IPS-20b (cell line): ENCODE measurements around the gene MSL3.
A peak's percentile ranks its signal among the peaks of the same experiment; 100 is the strongest.

ENCODE experiments used
- H3K27ac ChIP-seq: one replicate; pipeline ENCODE4 v1.5.1; 2013; ENCODE audit warnings: low read length
- H3K27me3 ChIP-seq: 2 replicates; pipeline ENCODE4 v1.6.1; 2013; ENCODE audit warnings: mild to moderate bottlenecking, low read length, inconsistent platforms; ENCODE audit not compliant: insufficient read depth
- H3K36me3 ChIP-seq: 2 replicates; pipeline ENCODE4 v1.6.1; 2013; ENCODE audit warnings: low read depth, mild to moderate bottlenecking, inconsistent platforms, low read length, moderate library complexity; ENCODE audit not compliant: insufficient read depth
- H3K4me1 ChIP-seq: 2 replicates; pipeline ENCODE4 v1.6.1; 2013; ENCODE audit warnings: mild to moderate bottlenecking, control low read depth, inconsistent platforms, low read length, moderate library complexity; ENCODE audit not compliant: insufficient read depth
- H3K4me3 ChIP-seq: 2 replicates; pipeline ENCODE4 v1.5.1; 2013; ENCODE audit warnings: mild to moderate bottlenecking, low read length, inconsistent platforms
- H3K9ac ChIP-seq: 2 replicates; pipeline ENCODE4 v1.6.1; 2013; ENCODE audit warnings: low read depth, mild to moderate bottlenecking, inconsistent platforms, low read length, moderate library complexity
- H3K9me3 ChIP-seq: 2 replicates; pipeline ENCODE4 v1.6.1; 2013; ENCODE audit warnings: mild to moderate bottlenecking, low read depth, low read length, inconsistent platforms; ENCODE audit not compliant: insufficient read depth

Gene MSL3

DNA sequence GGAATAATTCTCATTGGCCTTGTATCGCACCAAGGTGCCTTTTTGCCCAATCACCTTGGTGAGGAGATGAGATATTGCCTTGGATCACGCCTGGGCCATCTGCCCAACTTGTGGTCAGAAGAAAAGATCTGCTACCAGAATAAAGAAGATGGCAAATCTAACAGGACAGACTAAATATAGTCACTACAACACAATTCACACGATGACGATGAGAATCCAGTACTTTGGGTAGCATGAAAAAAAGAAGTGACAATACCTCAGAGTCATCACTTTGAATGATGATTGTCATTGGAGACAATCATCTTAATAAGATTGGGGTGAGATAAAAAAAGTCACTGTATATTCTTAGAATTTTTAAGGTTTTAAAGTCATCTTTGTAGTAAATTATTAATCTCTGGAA, 7.3 kb upstream of the MSL3 start:
- Histone ChIP-seq H3K9ac (no peak overlapping the region), H3K27me3 (no peaks in the 10 kb centered on the region), H3K4me1 (no peaks in the 10 kb centered on the region), H3K27ac (no peak overlapping the region), H3K4me3 (no peak overlapping the region), H3K36me3 (no peaks in the 10 kb centered on the region), H3K9me3 (no peaks in the 10 kb centered on the region)

GRCh38 chrX:11751261-11751660, 6.8 kb upstream of the MSL3 start:
- Histone ChIP-seq H3K9me3 (no peaks in the 10 kb centered on the region), H3K36me3 (no peaks in the 10 kb centered on the region), H3K27ac (no peak overlapping the region), H3K9ac (no peak overlapping the region), H3K4me1 (no peaks in the 10 kb centered on the region), H3K27me3 (peaks cover 3% of the 10 kb centered on the region; the same call in 1 of the 2 replicates), H3K4me3 (no peak overlapping the region)

- peaks cover 14% of the 10 kb centered on the region for H3K27me3 ChIP-seq
- no peaks in the 10 kb centered on the region for H3K36me3 ChIP-seq
- no peaks in the 10 kb centered on the region for H3K4me1 ChIP-seq
Observed at GRCh38 chrX:11753668-11754067, 4.4 kb upstream of the MSL3 start.

DNA sequence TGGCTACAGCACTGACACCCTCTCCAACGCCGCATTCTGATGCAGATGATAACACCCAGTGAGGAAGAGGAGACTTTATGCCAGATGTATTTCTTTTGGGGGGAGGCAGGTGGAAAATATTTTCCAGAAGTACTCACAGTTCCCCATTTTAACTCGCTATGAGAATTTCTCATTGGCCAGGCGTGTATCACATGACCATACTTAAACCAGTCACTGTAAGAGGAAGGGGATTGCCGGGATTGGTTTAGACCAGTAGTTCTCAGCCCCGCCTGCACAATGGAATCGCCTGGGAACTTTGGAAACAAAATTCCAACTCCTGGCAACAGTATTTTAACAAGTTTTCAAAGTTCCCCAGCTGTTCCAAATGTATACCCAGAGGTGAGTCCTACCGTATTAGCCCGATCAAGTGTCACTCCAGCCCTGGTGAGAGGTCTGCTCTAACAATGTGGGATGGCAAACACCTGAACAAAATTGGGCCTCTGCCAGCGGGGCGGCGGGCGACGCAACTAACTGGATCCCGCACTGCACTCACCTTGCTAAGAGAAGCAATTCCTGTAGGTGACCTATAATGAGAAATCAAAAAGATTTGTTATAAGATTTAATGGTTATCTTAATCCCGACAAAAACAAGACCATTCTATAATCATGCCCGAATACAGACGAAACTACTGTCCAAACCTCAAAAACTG, 2.9 kb upstream of the MSL3 start:
- Histone ChIP-seq H3K36me3 (no peaks in the 10 kb centered on the region), H3K27me3 (peaks cover 14% of the 10 kb centered on the region), H3K4me1 (no peaks in the 10 kb centered on the region), H3K9me3 (no peaks in the 10 kb centered on the region), H3K9ac (no peak overlapping the region), H3K4me3 (no peak overlapping the region), H3K27ac (no peak overlapping the region)

More at GRCh38 chrX:11753668-11754067, 4.4 kb upstream of the MSL3 start:
- H3K9me3 ChIP-seq: no peaks in the 10 kb centered on the region
- no peak overlapping the region for H3K4me3 ChIP-seq
- H3K27ac ChIP-seq: no peak overlapping the region
- no peak overlapping the region for H3K9ac ChIP-seq

DNA sequence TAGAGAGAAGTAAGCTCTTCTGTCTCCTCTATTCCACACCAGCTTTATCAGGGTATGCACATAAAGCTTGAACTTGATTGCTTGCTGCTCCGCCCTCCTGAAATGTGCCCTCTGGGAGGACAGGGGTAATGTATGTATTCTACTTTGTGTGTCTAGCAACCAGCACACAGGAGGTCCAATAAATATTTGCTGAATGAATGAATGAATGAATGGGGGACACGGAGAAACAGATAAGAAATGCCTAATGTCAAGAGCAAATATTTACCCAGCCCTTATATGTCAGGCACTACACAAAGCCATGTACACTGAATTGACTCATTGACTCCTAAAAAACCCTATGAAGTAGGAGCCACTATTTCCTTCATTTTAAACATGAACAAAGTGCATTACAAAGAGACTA, 2.3 kb upstream of the MSL3 start:
- H3K4me3 ChIP-seq: no peak overlapping the region
- H3K27ac ChIP-seq: no peak overlapping the region
- H3K9ac ChIP-seq: no peak overlapping the region
- no peaks in the 10 kb centered on the region for H3K36me3 ChIP-seq
- no peaks in the 10 kb centered on the region for H3K9me3 ChIP-seq
- peaks cover 14% of the 10 kb centered on the region for H3K27me3 ChIP-seq
- H3K4me1 ChIP-seq: no peaks in the 10 kb centered on the region

DNA sequence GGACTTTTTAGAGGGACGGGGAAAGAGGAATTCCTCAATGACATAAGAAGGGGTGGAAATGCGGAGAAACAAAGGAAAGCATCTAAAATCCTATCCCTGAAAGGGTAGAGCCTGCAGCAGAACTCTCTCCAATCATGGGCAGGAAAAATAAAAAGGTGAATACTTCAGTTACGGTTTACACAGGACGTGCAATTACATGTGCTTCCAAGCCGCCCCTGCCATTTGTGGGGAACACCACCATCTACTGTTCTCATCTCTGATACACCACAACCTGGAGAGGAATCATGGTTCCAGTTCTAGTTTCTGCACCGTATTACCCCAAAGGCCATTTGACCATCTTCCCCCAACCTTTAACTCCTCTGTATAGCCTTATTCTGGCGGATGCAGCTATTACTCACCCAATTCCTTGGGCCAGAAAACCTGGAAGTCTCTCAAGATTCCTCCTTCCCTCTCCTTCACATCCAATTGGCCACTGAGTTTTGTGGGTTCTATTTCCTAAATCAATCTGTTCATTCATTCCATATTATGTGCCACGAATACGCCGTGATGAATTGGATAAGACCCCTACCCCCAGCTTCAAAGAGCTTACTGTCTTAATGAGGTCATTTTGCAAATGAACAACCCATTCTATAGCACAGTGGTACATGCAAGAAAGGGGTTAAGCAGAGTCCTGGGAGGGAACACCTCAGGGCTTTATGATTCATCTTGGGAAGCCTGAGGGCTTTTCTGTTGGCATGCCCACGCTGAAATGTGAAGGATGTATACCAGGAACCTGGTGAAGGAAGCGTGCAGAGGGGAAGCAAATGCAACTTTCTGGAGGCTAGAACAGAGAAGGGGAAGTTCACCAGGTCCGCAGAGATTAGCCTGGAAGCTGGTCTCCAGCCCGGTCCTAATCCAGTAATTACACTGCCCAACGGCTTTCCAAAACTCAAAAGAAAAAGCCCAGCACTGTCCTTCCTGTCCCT, 1.4 kb upstream of the MSL3 start:
- no peaks in the 10 kb centered on the region for H3K4me1 ChIP-seq
- no peak overlapping the region for H3K27ac ChIP-seq
- peaks cover 6% of the 10 kb centered on the region for H3K36me3 ChIP-seq
- H3K4me3 ChIP-seq: peak overlapping the region; percentile 65
- H3K27me3 ChIP-seq: peaks cover 14% of the 10 kb centered on the region
- H3K9me3 ChIP-seq: no peaks in the 10 kb centered on the region
- H3K9ac ChIP-seq: no peak overlapping the region

GRCh38 chrX:11757397-11757718, 679 bp upstream of the MSL3 start:
- H3K27ac ChIP-seq: no peak overlapping the region
- no peaks in the 10 kb centered on the region for H3K9me3 ChIP-seq
- peaks cover 14% of the 10 kb centered on the region for H3K27me3 ChIP-seq
- peak overlapping the region; percentile 58; the same call in 1 of the 2 replicates for H3K9ac ChIP-seq
- peak overlapping the region; percentile 65; the same call in 1 of the 2 replicates for H3K4me3 ChIP-seq
- H3K36me3 ChIP-seq: peaks cover 13% of the 10 kb centered on the region
- H3K4me1 ChIP-seq: no peaks in the 10 kb centered on the region

GRCh38 chrX:11758400-11759171, 549 bp downstream of the MSL3 start:
- Histone ChIP-seq H3K9me3 (no peaks in the 10 kb centered on the region), H3K4me1 (no peaks in the 10 kb centered on the region), H3K36me3 (peaks cover 24% of the 10 kb centered on the region), H3K9ac (peak overlapping the region; percentile 80; the same call in 1 of the 2 replicates), H3K27me3 (peaks cover 14% of the 10 kb centered on the region), H3K27ac (peak overlapping the region; percentile 74), H3K4me3 (peak overlapping the region; percentile 88)

- H3K4me3 ChIP-seq: peak overlapping the region; percentile 88
- peak overlapping the region; percentile 74 for H3K27ac ChIP-seq
- H3K9me3 ChIP-seq: no peaks in the 10 kb centered on the region
- H3K4me1 ChIP-seq: no peaks in the 10 kb centered on the region
- peak overlapping the region; percentile 80; the same call in 1 of the 2 replicates for H3K9ac ChIP-seq
- H3K36me3 ChIP-seq: peaks cover 29% of the 10 kb centered on the region
- H3K27me3 ChIP-seq: peaks cover 14% of the 10 kb centered on the region
Observed at GRCh38 chrX:11759172-11759460, 1.1 kb downstream of the MSL3 start.

DNA sequence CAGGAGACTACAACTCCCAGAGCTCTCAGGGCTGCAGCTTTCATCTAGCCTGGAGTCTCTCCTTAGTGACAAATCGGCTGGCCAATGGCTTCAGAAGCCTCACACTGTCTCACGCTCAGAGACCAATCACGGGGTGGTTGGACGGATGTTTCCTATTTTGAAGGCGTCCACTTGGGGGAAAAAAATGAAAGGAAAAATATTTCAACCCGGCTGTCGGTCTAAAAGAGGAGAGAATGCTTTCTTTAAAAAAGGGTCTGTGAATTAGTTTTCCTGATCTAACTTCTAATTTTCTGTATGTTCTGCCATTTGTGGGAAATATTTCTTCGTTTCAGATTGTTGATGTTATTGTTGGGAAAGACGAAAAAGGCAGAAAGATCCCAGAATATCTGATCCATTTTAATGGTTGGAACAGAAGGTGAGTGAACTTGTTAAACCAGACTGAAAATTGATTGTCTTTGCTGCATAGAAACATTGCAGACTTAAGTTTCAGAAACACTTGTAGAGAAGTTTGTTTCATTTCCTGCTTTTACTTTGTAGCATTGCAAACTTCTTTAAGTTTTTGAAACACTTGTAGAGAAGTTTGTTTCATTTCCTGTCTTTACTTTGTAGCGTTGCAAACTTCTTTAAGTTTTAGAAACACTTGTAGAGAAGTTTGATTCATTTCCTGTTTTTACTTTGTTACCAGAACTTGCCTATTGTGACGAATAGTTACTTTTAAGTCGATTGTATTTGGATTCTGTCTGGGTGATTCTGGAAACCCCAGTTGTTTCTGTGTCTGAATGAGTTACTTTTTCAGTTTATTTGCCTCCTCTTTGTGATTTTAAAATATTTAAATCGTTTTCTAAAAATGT, 1.6 kb downstream of the MSL3 start:
- Histone ChIP-seq H3K27ac (no peak overlapping the region), H3K4me1 (no peaks in the 10 kb centered on the region), H3K27me3 (peaks cover 14% of the 10 kb centered on the region), H3K36me3 (peaks cover 34% of the 10 kb centered on the region), H3K4me3 (peak overlapping the region; percentile 88), H3K9ac (peak overlapping the region; percentile 69; the same call in 1 of the 2 replicates), H3K9me3 (no peaks in the 10 kb centered on the region)

GRCh38 chrX:11760958-11761357, 2.9 kb downstream of the MSL3 start:
- peaks cover 44% of the 10 kb centered on the region for H3K36me3 ChIP-seq
- H3K9me3 ChIP-seq: no peaks in the 10 kb centered on the region
- H3K4me3 ChIP-seq: no peak overlapping the region
- H3K4me1 ChIP-seq: no peaks in the 10 kb centered on the region
- H3K27me3 ChIP-seq: peaks cover 14% of the 10 kb centered on the region
- H3K27ac ChIP-seq: no peak overlapping the region
- H3K9ac ChIP-seq: no peak overlapping the region
